H1 (cell line): ENCODE measurements around the gene SIGLECL1. TPM values are rescaled to one million over a fixed set of nuclear protein-coding genes. Genes with fewer than 3 reads are reported as not detected.

Experiments used
- ATF3 ChIP-seq: IDR thresholded peaks from 2 replicates; pipeline ENCODE4 v1.6.1; 2011; ENCODE audit warnings: low read depth, mild to moderate bottlenecking, low read length; ENCODE audit not compliant: insufficient read depth
- CEBPB ChIP-seq: IDR thresholded peaks from 2 replicates; pipeline ENCODE4 v1.6.1; 2012; ENCODE audit warnings: low read depth, low read length
- CHD1 ChIP-seq: IDR thresholded peaks from 2 replicates; pipeline ENCODE4 v1.6.1; 2012; ENCODE audit warnings: low read depth, low read length, improper control_type of control experiment
- CHD7 ChIP-seq: fragments of 300-600 bp; sonication (generic); IDR thresholded peaks from 2 replicates; pipeline ENCODE4 v1.7.1; 2012; ENCODE audit warnings: low read length, moderate library complexity, mild to moderate bottlenecking, inconsistent platforms; ENCODE audit not compliant: insufficient replicate concordance
- E2F6 ChIP-seq: IDR thresholded peaks from 2 replicates; pipeline ENCODE4 v1.6.1; 2012; ENCODE audit warnings: inconsistent platforms
- RAD21 ChIP-seq, 2 experiments: IDR thresholded peaks in 1 of 2; conservative IDR thresholded peaks in 1 of 2; 2 replicates each; pipeline ENCODE4 v1.6.1; 2011; ENCODE audit warnings: low read depth in 2 of 2, low read length in 2 of 2, improper control_type of control experiment in 1 of 2, inconsistent platforms in 1 of 2, mild to moderate bottlenecking in 1 of 2, moderate library complexity in 1 of 2
- SAP30 ChIP-seq: fragments of 300-600 bp; sonication (generic); IDR thresholded peaks from 2 replicates; pipeline ENCODE4 v1.7.1; 2012; ENCODE audit warnings: low read length, moderate library complexity, mild to moderate bottlenecking, inconsistent platforms; ENCODE audit not compliant: insufficient read depth, insufficient replicate concordance
- SIX5 ChIP-seq: IDR thresholded peaks from 2 replicates; pipeline ENCODE4 v1.6.1; 2011; ENCODE audit warnings: mild to moderate bottlenecking, low read depth, low read length
- SRF ChIP-seq: IDR thresholded peaks from 2 replicates; pipeline ENCODE4 v1.6.1; 2011; ENCODE audit warnings: mild to moderate bottlenecking, low read depth, low read length, moderate library complexity
- SUZ12 ChIP-seq: fragments of 200-600 bp; sonication (generic); IDR thresholded peaks from 2 replicates; pipeline ENCODE4 v1.6.1; 2012; ENCODE audit warnings: mild to moderate bottlenecking, inconsistent platforms, low read length, moderate library complexity, mixed read lengths
- YY1 ChIP-seq: IDR thresholded peaks from 2 replicates; pipeline ENCODE4 v1.6.1; 2011; ENCODE audit warnings: low read depth, mild to moderate bottlenecking, low read length
- polyA plus RNA-seq, 7 experiments: library from polyadenylated mRNA; depleted of rRNA in 3 of 7; stranded (reverse) in 5 of 7; unstranded in 2 of 7; fragments of >200 nt in 5 of 7; fragments of 200-250 nt in 2 of 7; gene quantifications; 1 replicate in 5 of 7; 2 replicates in 1 of 7; 4 replicates in 1 of 7; pipeline versions ENCODE4 v1.2.1 to v1.2.3, GENCODE V29; 2011 to 2013; ENCODE audit warnings: missing spikeins in 2 of 7, mixed read lengths in 2 of 7
- total RNA-seq: library from RNA; stranded (reverse); fragmentation: NEBNext Ultra II Directional; extraction: Animal tissue kit (Norgen Biotek cat#: 25700); gene quantifications from 2 replicates; pipeline ENCODE4 v1.2.1, GENCODE V29; 2021

Gene SIGLECL1
- total and polyA plus RNA-seq, 2 of the 8 experiments (the other 6 are each of a cell fraction or from before 2014, with no cell fraction given): not detected

GRCh38 chr19:51226067-51226466 is 24.8 kb upstream of the SIGLECL1 start (continued):
- TF ChIP-seq CHD7 (no peak), SUZ12 (no peak), SIX5 (no peak), SRF (no peak), CEBPB (no peak), E2F6 (no peak), YY1 (no peak), RAD21 (IDR thresholded peaks at IDR 0.05 in 1 of 2, conservative IDR thresholded peaks at IDR 0.05 in 1 of 2; ENCODE audit: low read depth in 2 of 2, low read length in 2 of 2) (no peak), ATF3 (no peak), SAP30 (no peak), CHD1 (no peak)
